Activated CD4-positive, alpha-beta T cell treated with anti-CD3 and anti-CD28 coated beads, Interleukin-2, amount 10 ng/mL, durations not matched to agents 7 days and 5 days (primary cell): Measurements from ENCODE around the gene GLYAT. TPM values are rescaled to one million over a fixed set of nuclear protein-coding genes. Genes with fewer than 3 reads are reported as not detected.

ENCODE experiments used
- CTCF ChIA-PET: fragments of 350-600 bp; sonication (Branson Sonifier 250); formaldehyde crosslinking; loops from one replicate; lab custom pipeline; 2021; ENCODE audit warnings: antibody characterized with exemption; lab: Charles Lee
- POLR2A ChIA-PET: fragments of 350-600 bp; sonication (Branson Sonifier 250); formaldehyde crosslinking; loops from one replicate; lab custom pipeline; 2021; ENCODE audit warnings: antibody characterized with exemption; lab: Charles Lee
- DNase-seq: peaks from one replicate; pipeline ENCODE4 v3.0.0-alpha.2; 2020
- H3K27ac Mint-ChIP-seq: one replicate; pipeline ENCODE4 v1.8.0; 2021; ENCODE audit warnings: mild to moderate bottlenecking, moderate library complexity, mixed read lengths
- H3K27me3 Mint-ChIP-seq: one replicate; pipeline ENCODE4 v1.8.0; 2021; ENCODE audit warnings: mixed read lengths
- H3K36me3 Mint-ChIP-seq: one replicate; pipeline ENCODE4 v1.8.0; 2021; ENCODE audit warnings: low read depth, mixed read lengths
- H3K4me1 Mint-ChIP-seq: one replicate; pipeline ENCODE4 v1.8.0; 2021; ENCODE audit warnings: mixed read lengths
- H3K4me3 Mint-ChIP-seq: one replicate; pipeline ENCODE4 v1.8.0; 2021; ENCODE audit warnings: mild to moderate bottlenecking, moderate library complexity, mixed read lengths
- H3K9me3 Mint-ChIP-seq: one replicate; pipeline ENCODE4 v1.8.0; 2021; ENCODE audit warnings: mixed read lengths
- total RNA-seq, 2 experiments: library from RNA; stranded (reverse); gene quantifications; one replicate each; pipeline ENCODE4 v1.2.3, GENCODE V29; 2021

GLYAT gene
- total RNA-seq, 2 experiments from 2014 or later, result not detected

- Mint-ChIP-seq H3K4me1 (peaks cover 4% of the 10 kb centered on the region), H3K27ac (no peak overlapping the region), H3K27me3 (peaks cover 7% of the 10 kb centered on the region), H3K36me3 (no peaks in the 10 kb centered on the region), H3K9me3 (no peaks in the 10 kb centered on the region), H3K4me3 (no peak overlapping the region)
- ChIA-PET CTCF (no interaction called here), POLR2A (no interaction called here)
- DNase-seq, result no peak
These were observed 36.4 kb upstream of the GLYAT start for GRCh38 chr11:58768137-58768536.

GRCh38 chr11:58765078-58765477, 33.3 kb upstream of the GLYAT start:
- Mint-ChIP-seq H3K27ac (no peak overlapping the region), H3K36me3 (no peaks in the 10 kb centered on the region), H3K4me3 (no peak overlapping the region), H3K4me1 (no peaks in the 10 kb centered on the region), H3K27me3 (peaks cover 8% of the 10 kb centered on the region), H3K9me3 (no peaks in the 10 kb centered on the region)
- CTCF ChIA-PET, result no interaction called here
- POLR2A ChIA-PET, result no interaction called here
- DNase-seq, result no peak

GRCh38 chr11:58763120-58763490, 31.4 kb upstream of the GLYAT start:
- Mint-ChIP-seq H3K27me3 (peaks cover 6% of the 10 kb centered on the region), H3K4me1 (no peaks in the 10 kb centered on the region), H3K36me3 (no peaks in the 10 kb centered on the region), H3K9me3 (no peaks in the 10 kb centered on the region), H3K4me3 (no peak overlapping the region), H3K27ac (no peak overlapping the region)
- ChIA-PET POLR2A (no interaction called here), CTCF (no interaction called here)
- no peak for DNase-seq

GRCh38 chr11:58762284-58763119, 30.8 kb upstream of the GLYAT start:
- ChIA-PET POLR2A (no interaction called here), CTCF (no interaction called here)
- no peak overlapping the region for H3K4me3 Mint-ChIP-seq
- H3K27me3 Mint-ChIP-seq, result peaks cover 6% of the 10 kb centered on the region
- no peaks in the 10 kb centered on the region for H3K9me3 Mint-ChIP-seq
- H3K27ac Mint-ChIP-seq, result no peak overlapping the region
- no peaks in the 10 kb centered on the region for H3K4me1 Mint-ChIP-seq
- no peak for DNase-seq
- H3K36me3 Mint-ChIP-seq, result no peaks in the 10 kb centered on the region

GRCh38 chr11:58757439-58757838, 25.7 kb upstream of the GLYAT start:
- no peaks in the 10 kb centered on the region for H3K4me1 Mint-ChIP-seq
- no peak for DNase-seq
- no peaks in the 10 kb centered on the region for H3K27me3 Mint-ChIP-seq
- no peak overlapping the region for H3K4me3 Mint-ChIP-seq
- H3K9me3 Mint-ChIP-seq, result no peaks in the 10 kb centered on the region
- CTCF ChIA-PET, result no interaction called here
- no peak overlapping the region for H3K27ac Mint-ChIP-seq
- no peaks in the 10 kb centered on the region for H3K36me3 Mint-ChIP-seq
- POLR2A ChIA-PET, result no interaction called here

- DNase-seq, result no peak
- POLR2A ChIA-PET, result no interaction called here
- Mint-ChIP-seq H3K27me3 (peaks cover 6% of the 10 kb centered on the region), H3K36me3 (no peaks in the 10 kb centered on the region), H3K9me3 (peaks cover 12% of the 10 kb centered on the region), H3K27ac (no peak overlapping the region), H3K4me3 (no peak overlapping the region), H3K4me1 (peaks cover 8% of the 10 kb centered on the region)
- CTCF ChIA-PET, result interaction anchor here (1.2 kb wide), 1 partner anchor 16 kb away, joined by 3 read pairs; no protein-coding TSS in a partner anchor
These were observed 14.1 kb upstream of the GLYAT start for GRCh38 chr11:58745705-58746364.

GRCh38 chr11:58744988-58745704, 13.4 kb upstream of the GLYAT start:
- no peaks in the 10 kb centered on the region for H3K36me3 Mint-ChIP-seq
- no peak for DNase-seq
- peaks cover 8% of the 10 kb centered on the region for H3K4me1 Mint-ChIP-seq
- ChIA-PET POLR2A (no interaction called here), CTCF (interaction anchor here (1.2 kb wide), 1 partner anchor 15 kb away, joined by 3 read pairs; no protein-coding TSS in a partner anchor)
- H3K27ac Mint-ChIP-seq, result no peak overlapping the region
- H3K27me3 Mint-ChIP-seq, result peaks cover 6% of the 10 kb centered on the region
- peaks cover 12% of the 10 kb centered on the region for H3K9me3 Mint-ChIP-seq
- H3K4me3 Mint-ChIP-seq, result no peak overlapping the region

GRCh38 chr11:58742981-58743880, 11.5 kb upstream of the GLYAT start:
- Mint-ChIP-seq H3K27me3 (peaks cover 2% of the 10 kb centered on the region), H3K36me3 (no peaks in the 10 kb centered on the region), H3K27ac (no peak overlapping the region), H3K4me3 (no peak overlapping the region), H3K9me3 (peaks cover 12% of the 10 kb centered on the region), H3K4me1 (peaks cover 8% of the 10 kb centered on the region)
- POLR2A ChIA-PET, result no interaction called here
- DNase-seq, result no peak
- CTCF ChIA-PET, result no interaction called here

GRCh38 chr11:58742140-58742539, 10.4 kb upstream of the GLYAT start:
- peaks cover 12% of the 10 kb centered on the region for H3K9me3 Mint-ChIP-seq
- H3K4me3 Mint-ChIP-seq, result no peak overlapping the region

GRCh38 chr11:58741127-58741526, 9.4 kb upstream of the GLYAT start:
- CTCF ChIA-PET, result no interaction called here
- H3K27me3 Mint-ChIP-seq, result peaks cover 4% of the 10 kb centered on the region
- no peak overlapping the region for H3K4me3 Mint-ChIP-seq

More at GRCh38 chr11:58742140-58742539, 10.4 kb upstream of the GLYAT start:
- DNase-seq, result no peak
- Mint-ChIP-seq H3K27ac (no peak overlapping the region), H3K4me1 (peaks cover 8% of the 10 kb centered on the region), H3K36me3 (no peaks in the 10 kb centered on the region), H3K27me3 (peaks cover 4% of the 10 kb centered on the region)
- POLR2A ChIA-PET, result no interaction called here
- CTCF ChIA-PET, result interaction anchor here (0.6 kb wide), 1 partner anchor 847 kb away, joined by 3 read pairs; no protein-coding TSS in a partner anchor

GRCh38 chr11:58740447-58740846, 8.7 kb upstream of the GLYAT start:
- no peak overlapping the region for H3K4me3 Mint-ChIP-seq
- H3K9me3 Mint-ChIP-seq, result peaks cover 12% of the 10 kb centered on the region
- H3K27me3 Mint-ChIP-seq, result peaks cover 4% of the 10 kb centered on the region
- H3K27ac Mint-ChIP-seq, result no peak overlapping the region
- H3K4me1 Mint-ChIP-seq, result peaks cover 8% of the 10 kb centered on the region
- ChIA-PET CTCF (interaction anchor here (0.8 kb wide), 1 partner anchor 20 kb away, joined by 3 read pairs; no protein-coding TSS in a partner anchor), POLR2A (no interaction called here)
- no peak for DNase-seq
- no peaks in the 10 kb centered on the region for H3K36me3 Mint-ChIP-seq

More at GRCh38 chr11:58741127-58741526, 9.4 kb upstream of the GLYAT start:
- no peak for DNase-seq
- Mint-ChIP-seq H3K36me3 (no peaks in the 10 kb centered on the region), H3K27ac (no peak overlapping the region), H3K9me3 (peaks cover 12% of the 10 kb centered on the region), H3K4me1 (peaks cover 8% of the 10 kb centered on the region)
- POLR2A ChIA-PET, result no interaction called here
